ENCODE data around the gene AQP12B.
"Not testable (repeated sequence)": the region's sequence is repeated elsewhere in the genome, so short reads cannot be mapped to it uniquely, and the experiment has no call there.

The AQP12B gene

GRCh38 chr2:240701091-240701735 is 18.5 kb upstream of the AQP12B start:
- no peak for DNase-seq

GRCh38 chr2:240700616-240701015 is 17.9 kb upstream of the AQP12B start:
- DNase-seq = not testable (repeated sequence)

- DNase-seq = not testable (repeated sequence)
These were observed 17.1 kb upstream of the AQP12B start for GRCh38 chr2:240699835-240700234.

GRCh38 chr2:240698852-240699561 is 16.3 kb upstream of the AQP12B start:
- DNase-seq = not testable (repeated sequence)

- DNase-seq = not testable (repeated sequence)
These were observed 13.8 kb upstream of the AQP12B start for GRCh38 chr2:240696469-240696868.

GRCh38 chr2:240695593-240695992 is 12.9 kb upstream of the AQP12B start:
- not testable (repeated sequence) for DNase-seq

GRCh38 chr2:240694304-240694703 is 11.6 kb upstream of the AQP12B start:
- not testable (repeated sequence) for DNase-seq

GRCh38 chr2:240692583-240693561 is 10.2 kb upstream of the AQP12B start:
- not testable (repeated sequence) for DNase-seq

- DNase-seq = not testable (repeated sequence)
These were observed 9.1 kb upstream of the AQP12B start, which contains the start of gene AQP12A for GRCh38 chr2:240691631-240692420. AQP12A (plus strand) TSS chr2:240691866; CDS start chr2:240691914, 48 bp downstream.

GRCh38 chr2:240691075-240691427 is 8.4 kb upstream of the AQP12B start:
- not testable (repeated sequence) for DNase-seq

GRCh38 chr2:240690421-240691074 is 7.9 kb upstream of the AQP12B start:
- DNase-seq = not testable (repeated sequence)

GRCh38 chr2:240689975-240690374 is 7.3 kb upstream of the AQP12B start:
- no peak for DNase-seq

- DNase-seq = no peak
These were observed 5.9 kb upstream of the AQP12B start for GRCh38 chr2:240688553-240688919.

- DNase-seq = peak; percentile 12
These were observed 5.3 kb upstream of the AQP12B start for GRCh38 chr2:240687741-240688552.

GRCh38 chr2:240687045-240687740 is 4.5 kb upstream of the AQP12B start:
- DNase-seq = peak; percentile 8

GRCh38 chr2:240686460-240686859 is 3.8 kb upstream of the AQP12B start:
- no peak for DNase-seq

- no peak for DNase-seq
These were observed 3.2 kb upstream of the AQP12B start for GRCh38 chr2:240685771-240686371.

- peak; percentile 11 for DNase-seq
These were observed 1.5 kb upstream of the AQP12B start for GRCh38 chr2:240683980-240684728.

All from right hindlimb (tissue), 1 donor.